Tibial nerve (tissue), 4 donors: ENCODE measurements around the gene PRKAG1.

ENCODE experiments used
- EP300 ChIP-seq, 2 donors: sonication (generic); formaldehyde crosslinking; IDR thresholded peaks; one replicate each; pipeline ENCODE4 v1.6.1; 2017; ENCODE audit warnings: antibody characterized with exemption in 2 of 2, mild to moderate bottlenecking in 1 of 2
- TF ChIP-seq, protein P1 (sequence below), 5 experiments: fragments of 200-600 bp in 3 of 5; fragments of 450-650 bp in 2 of 5; sonication (generic) in 3 of 5; IDR thresholded peaks; one replicate each; pipeline ENCODE4 v1.5.1; 2016 to 2019; ENCODE audit warnings: antibody characterized with exemption in 5 of 5, mild to moderate bottlenecking in 3 of 5, moderate library complexity in 2 of 5

- TF ChIP-seq, protein P1, sequence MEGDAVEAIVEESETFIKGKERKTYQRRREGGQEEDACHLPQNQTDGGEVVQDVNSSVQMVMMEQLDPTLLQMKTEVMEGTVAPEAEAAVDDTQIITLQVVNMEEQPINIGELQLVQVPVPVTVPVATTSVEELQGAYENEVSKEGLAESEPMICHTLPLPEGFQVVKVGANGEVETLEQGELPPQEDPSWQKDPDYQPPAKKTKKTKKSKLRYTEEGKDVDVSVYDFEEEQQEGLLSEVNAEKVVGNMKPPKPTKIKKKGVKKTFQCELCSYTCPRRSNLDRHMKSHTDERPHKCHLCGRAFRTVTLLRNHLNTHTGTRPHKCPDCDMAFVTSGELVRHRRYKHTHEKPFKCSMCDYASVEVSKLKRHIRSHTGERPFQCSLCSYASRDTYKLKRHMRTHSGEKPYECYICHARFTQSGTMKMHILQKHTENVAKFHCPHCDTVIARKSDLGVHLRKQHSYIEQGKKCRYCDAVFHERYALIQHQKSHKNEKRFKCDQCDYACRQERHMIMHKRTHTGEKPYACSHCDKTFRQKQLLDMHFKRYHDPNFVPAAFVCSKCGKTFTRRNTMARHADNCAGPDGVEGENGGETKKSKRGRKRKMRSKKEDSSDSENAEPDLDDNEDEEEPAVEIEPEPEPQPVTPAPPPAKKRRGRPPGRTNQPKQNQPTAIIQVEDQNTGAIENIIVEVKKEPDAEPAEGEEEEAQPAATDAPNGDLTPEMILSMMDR (IDR thresholded peaks at IDR 0.05) = no peak
- peak in 1 of 2 donors; percentile 62 for TF ChIP-seq EP300 (IDR thresholded peaks at IDR 0.05)
Measured at GRCh38 chr12:49055978-49056754, 37.6 kb upstream of the PRKAG1 start.
